HTERT RPE-1 (cell line): ENCODE data around the gene LRP4.

Experiments
- in situ Hi-C: fragments of 300-500 bp; cut with MboI; formaldehyde crosslinking; loops from 4 replicates; pipeline ENCODE4 v1.14.3; 2020; ENCODE audit warnings: low sequenced_read_pairs

Gene LRP4

GRCh38 chr11:46894961-46895360 is 23.4 kb downstream of the LRP4 start:
- in situ Hi-C loops = loop anchor here (25.0 kb wide), 1 partner anchor 267 kb away; no protein-coding TSS in a partner anchor

- in situ Hi-C loops = loop anchor here (25.0 kb wide), 1 partner anchor 268 kb away; no protein-coding TSS in a partner anchor
Measured at GRCh38 chr11:46894506-46894905, 23.8 kb downstream of the LRP4 start.

GRCh38 chr11:46892838-46893237 is 25.5 kb downstream of the LRP4 start:
- in situ Hi-C loops = loop anchor here (25.0 kb wide), 1 partner anchor 269 kb away; no protein-coding TSS in a partner anchor

GRCh38 chr11:46892109-46892508 is 26.2 kb downstream of the LRP4 start:
- in situ Hi-C loops = loop anchor here (25.0 kb wide), 1 partner anchor 270 kb away; no protein-coding TSS in a partner anchor

- in situ Hi-C loops = loop anchor here (25.0 kb wide), 1 partner anchor 272 kb away; no protein-coding TSS in a partner anchor
Measured at GRCh38 chr11:46890665-46891064, 27.7 kb downstream of the LRP4 start.

- in situ Hi-C loops = loop anchor here (25.0 kb wide), 1 partner anchor 272 kb away; no protein-coding TSS in a partner anchor
Measured at GRCh38 chr11:46889689-46890475, 28.5 kb downstream of the LRP4 start.

- in situ Hi-C loops = loop anchor here (25.0 kb wide), 1 partner anchor 273 kb away; no protein-coding TSS in a partner anchor
Measured at GRCh38 chr11:46889251-46889650, 29.1 kb downstream of the LRP4 start.

GRCh38 chr11:46888636-46889035 is 29.7 kb downstream of the LRP4 start:
- in situ Hi-C loops = loop anchor here (25.0 kb wide), 1 partner anchor 274 kb away; no protein-coding TSS in a partner anchor

GRCh38 chr11:46886211-46886610 is 32.1 kb downstream of the LRP4 start:
- in situ Hi-C loops = loop anchor here (25.0 kb wide), 1 partner anchor 276 kb away; no protein-coding TSS in a partner anchor

- in situ Hi-C loops = loop anchor here (25.0 kb wide), 1 partner anchor 283 kb away; no protein-coding TSS in a partner anchor
Measured at GRCh38 chr11:46879056-46879585, 39.2 kb downstream of the LRP4 start.

GRCh38 chr11:46877580-46877979 is 40.8 kb downstream of the LRP4 start:
- in situ Hi-C loops = loop anchor here (25.0 kb wide), 1 partner anchor 285 kb away; no protein-coding TSS in a partner anchor

GRCh38 chr11:46876471-46876870 is 41.9 kb downstream of the LRP4 start:
- in situ Hi-C loops = loop anchor here (25.0 kb wide), 1 partner anchor 286 kb away; no protein-coding TSS in a partner anchor

- in situ Hi-C loops = no loop called here
Measured at GRCh38 chr11:46874586-46874985, 43.8 kb downstream of the LRP4 start.

GRCh38 chr11:46868912-46869311 is 49.4 kb downstream of the LRP4 start:
- in situ Hi-C loops = no loop called here

GRCh38 chr11:46865340-46865739 is 53.0 kb downstream of the LRP4 start:
- in situ Hi-C loops = no loop called here

GRCh38 chr11:46860218-46860617 is 58.1 kb downstream of the LRP4 start:
- in situ Hi-C loops = no loop called here

GRCh38 chr11:46858920-46859546 is 59.3 kb downstream of the LRP4 start:
- in situ Hi-C loops = no loop called here

- in situ Hi-C loops = no loop called here
Measured at GRCh38 chr11:46857666-46858065, 60.7 kb downstream of the LRP4 start.

- in situ Hi-C loops = no loop called here
Measured at GRCh38 chr11:46856605-46857343, 61.6 kb downstream of the LRP4 start.

GRCh38 chr11:46855863-46856262 is 62.5 kb downstream of the LRP4 start:
- in situ Hi-C loops = no loop called here

GRCh38 chr11:46855167-46855566 is 63.2 kb downstream of the LRP4 start:
- in situ Hi-C loops = no loop called here
